HL-60/S4 treated with retinoic acid at 250 ng/mL for 4 days and 3 days (cell line): ENCODE results near the gene COL4A3.

Experiments used
- in situ Hi-C: fragments of 300-500 bp; cut with MboI; formaldehyde crosslinking; loops from 2 replicates; pipeline ENCODE4 v1.7.0; 2022; ENCODE audit warnings: low sequenced_read_pairs

The COL4A3 gene

GRCh38 chr2:227285741-227286236 lies 121.4 kb downstream of the COL4A3 start:
- in situ Hi-C loops = no loop called here

GRCh38 chr2:227287771-227288170 lies 123.3 kb downstream of the COL4A3 start:
- in situ Hi-C loops = no loop called here

GRCh38 chr2:227292314-227292713 lies 127.9 kb downstream of the COL4A3 start:
- in situ Hi-C loops = no loop called here

GRCh38 chr2:227293531-227293930 lies 129.1 kb downstream of the COL4A3 start:
- in situ Hi-C loops = no loop called here

GRCh38 chr2:227295806-227296205 lies 131.4 kb downstream of the COL4A3 start:
- in situ Hi-C loops = no loop called here

GRCh38 chr2:227296671-227297405 lies 132.4 kb downstream of the COL4A3 start:
- in situ Hi-C loops = no loop called here

GRCh38 chr2:227301523-227301922 lies 137.1 kb downstream of the COL4A3 start:
- in situ Hi-C loops = no loop called here

- in situ Hi-C loops = no loop called here
Measured at GRCh38 chr2:227308784-227309183, 144.4 kb downstream of the COL4A3 start.

GRCh38 chr2:227310756-227311110 lies 146.3 kb downstream of the COL4A3 start:
- in situ Hi-C loops = no loop called here

- in situ Hi-C loops = no loop called here
Measured at GRCh38 chr2:227311861-227312506, 147.6 kb downstream of the COL4A3 start.

GRCh38 chr2:227312579-227312978 lies 148.2 kb downstream of the COL4A3 start:
- in situ Hi-C loops = no loop called here

GRCh38 chr2:227313310-227313709 lies 148.9 kb downstream of the COL4A3 start:
- in situ Hi-C loops = no loop called here

- in situ Hi-C loops = no loop called here
Measured at GRCh38 chr2:227317834-227318233, 153.4 kb downstream of the COL4A3 start.

GRCh38 chr2:227320305-227321094 lies 156.1 kb downstream of the COL4A3 start:
- in situ Hi-C loops = no loop called here

- in situ Hi-C loops = no loop called here
Measured at GRCh38 chr2:227322530-227323205, 158.2 kb downstream of the COL4A3 start.

GRCh38 chr2:227323818-227324217 lies 159.4 kb downstream of the COL4A3 start:
- in situ Hi-C loops = no loop called here

GRCh38 chr2:227324642-227324994 lies 160.2 kb downstream of the COL4A3 start:
- in situ Hi-C loops = no loop called here

- in situ Hi-C loops = no loop called here
Measured at GRCh38 chr2:227324995-227325838, 160.8 kb downstream of the COL4A3 start, which contains the start of gene MFF. Gene MFF (plus strand): TSS chr2:227325251. CDS start chr2:227330666, 5,415 bp downstream.

GRCh38 chr2:227325839-227326195 lies 161.4 kb downstream of the COL4A3 start:
- in situ Hi-C loops = no loop called here

- in situ Hi-C loops = no loop called here
Measured at GRCh38 chr2:227326783-227327182, 162.4 kb downstream of the COL4A3 start.
